SU-DHL-6 (cell line): ENCODE results near the gene MYL6B.

Experiments used
- EZH2phosphoT487 ChIP-seq: fragments of 200-600 bp; sonication (generic), shearing (Covaris generic); conservative IDR thresholded peaks from 2 replicates; pipeline ENCODE4 v1.6.1; 2018; ENCODE audit warnings: mild to moderate bottlenecking, antibody characterized with exemption, low read length, moderate library complexity, mixed read lengths
- TF ChIP-seq, protein P1 (sequence below): fragments of 200-600 bp; sonication (generic); IDR thresholded peaks from one replicate; pipeline ENCODE4 v1.5.1; 2017; ENCODE audit warnings: antibody characterized with exemption, mild to moderate bottlenecking, low read length, moderate library complexity; ENCODE audit not compliant: insufficient read depth, poor library complexity, severe bottlenecking

DNA sequence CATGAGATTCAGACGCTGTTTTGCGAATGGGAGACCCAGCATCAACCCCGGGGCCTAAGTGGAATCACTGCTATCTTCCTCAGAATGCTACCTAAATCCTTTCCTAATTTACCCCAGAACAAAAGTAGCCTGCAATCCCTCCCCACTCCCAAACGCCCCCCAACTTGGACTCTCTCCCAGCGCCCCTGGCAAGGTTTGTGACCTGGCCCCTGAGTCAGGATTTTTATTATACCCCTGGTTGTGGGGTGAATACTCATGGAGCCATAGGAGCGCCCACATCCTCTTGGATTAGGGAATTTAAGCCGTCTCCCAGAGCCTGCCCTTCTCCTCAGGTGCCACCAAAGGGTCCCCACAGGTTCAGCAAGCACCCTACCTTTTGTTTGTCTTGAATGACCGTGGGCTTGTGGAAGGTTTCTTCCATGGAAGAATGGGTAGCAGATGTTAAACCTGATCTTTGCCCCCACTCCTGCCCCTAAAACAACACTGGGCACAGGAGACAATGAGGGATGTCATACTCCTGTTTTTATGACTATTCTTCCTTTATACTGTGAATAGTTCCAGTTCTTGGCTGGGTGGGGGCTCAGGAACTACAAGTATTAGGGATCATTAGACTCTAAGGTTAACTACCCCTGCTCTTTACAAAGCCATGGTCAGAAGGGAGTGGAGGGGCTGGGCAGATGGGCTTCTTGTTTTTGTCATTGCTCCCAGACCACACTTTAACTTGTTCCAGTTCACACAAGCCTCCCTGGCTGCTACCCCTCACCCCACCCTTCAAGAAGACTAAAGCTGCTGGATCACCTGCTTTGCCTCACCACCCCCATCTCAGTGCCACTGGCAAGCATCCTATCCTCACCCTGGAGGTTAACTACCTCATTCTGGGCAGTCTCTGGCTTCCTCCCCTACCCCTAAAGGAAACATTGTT, 630 bp downstream of the MYL6B start:
- TF ChIP-seq, protein P1, sequence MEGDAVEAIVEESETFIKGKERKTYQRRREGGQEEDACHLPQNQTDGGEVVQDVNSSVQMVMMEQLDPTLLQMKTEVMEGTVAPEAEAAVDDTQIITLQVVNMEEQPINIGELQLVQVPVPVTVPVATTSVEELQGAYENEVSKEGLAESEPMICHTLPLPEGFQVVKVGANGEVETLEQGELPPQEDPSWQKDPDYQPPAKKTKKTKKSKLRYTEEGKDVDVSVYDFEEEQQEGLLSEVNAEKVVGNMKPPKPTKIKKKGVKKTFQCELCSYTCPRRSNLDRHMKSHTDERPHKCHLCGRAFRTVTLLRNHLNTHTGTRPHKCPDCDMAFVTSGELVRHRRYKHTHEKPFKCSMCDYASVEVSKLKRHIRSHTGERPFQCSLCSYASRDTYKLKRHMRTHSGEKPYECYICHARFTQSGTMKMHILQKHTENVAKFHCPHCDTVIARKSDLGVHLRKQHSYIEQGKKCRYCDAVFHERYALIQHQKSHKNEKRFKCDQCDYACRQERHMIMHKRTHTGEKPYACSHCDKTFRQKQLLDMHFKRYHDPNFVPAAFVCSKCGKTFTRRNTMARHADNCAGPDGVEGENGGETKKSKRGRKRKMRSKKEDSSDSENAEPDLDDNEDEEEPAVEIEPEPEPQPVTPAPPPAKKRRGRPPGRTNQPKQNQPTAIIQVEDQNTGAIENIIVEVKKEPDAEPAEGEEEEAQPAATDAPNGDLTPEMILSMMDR: no peak
- TF ChIP-seq EZH2phosphoT487: no peak
